ENCODE measurements around the gene HOXA7. TPM values are rescaled to one million over a fixed set of nuclear protein-coding genes. Genes with fewer than 3 reads are reported as not detected.

Gene HOXA7
- total RNA-seq, 4 donors from 2014 or later: 2.8 to 4.3 (median 3.6) TPM

GRCh38 chr7:27202018-27202861, 45.8 kb upstream of the HOXA7 start:
- TF ChIP-seq CTCF (IDR thresholded peaks at IDR 0.05; ENCODE audit: low read depth): no peak

GRCh38 chr7:27201580-27202017, 45.1 kb upstream of the HOXA7 start:
- no peak for TF ChIP-seq CTCF (IDR thresholded peaks at IDR 0.05; ENCODE audit: low read depth)

- no peak for TF ChIP-seq CTCF (IDR thresholded peaks at IDR 0.05; ENCODE audit: low read depth)
These were observed 44.5 kb upstream of the HOXA7 start for GRCh38 chr7:27200761-27201579.

GRCh38 chr7:27199849-27200760, 43.6 kb upstream of the HOXA7 start, which contains the start of gene HOXA13:
Gene HOXA13 (minus strand): TSS chr7:27200091. CDS start chr7:27200077, 14 bp downstream.
- no peak for TF ChIP-seq CTCF (IDR thresholded peaks at IDR 0.05; ENCODE audit: low read depth)

GRCh38 chr7:27198871-27199801, 42.7 kb upstream of the HOXA7 start:
- TF ChIP-seq CTCF (IDR thresholded peaks at IDR 0.05; ENCODE audit: low read depth): no peak

GRCh38 chr7:27198138-27198841, 41.8 kb upstream of the HOXA7 start:
- no peak for TF ChIP-seq CTCF (IDR thresholded peaks at IDR 0.05; ENCODE audit: low read depth)

Data from subcutaneous adipose tissue (tissue), 4 donors.